Neural progenitor cell (in vitro differentiated cells): ENCODE measurements around the gene KIF24. TPM values are rescaled to one million over a fixed set of nuclear protein-coding genes. Genes with fewer than 3 reads are reported as not detected.

Experiments
- DNase-seq: peaks from one replicate; pipeline ENCODE4 v3.0.0-alpha.2; 2016; ENCODE audit warnings: low spot score
- H2AFZ ChIP-seq: fragments of 200-600 bp; sonication (generic); replicated peaks from 2 replicates; pipeline ENCODE4 v1.6.1; 2016; ENCODE audit warnings: antibody characterized with exemption
- H3F3A ChIP-seq: fragments of 200-600 bp; sonication (generic); 2 replicates; pipeline ENCODE4 v1.6.1; 2016; ENCODE audit warnings: antibody characterized with exemption, low read depth
- H3K27ac ChIP-seq: fragments of 200-600 bp; sonication (generic); 2 replicates; pipeline ENCODE4 v1.5.1; 2016; ENCODE audit warnings: mild to moderate bottlenecking
- H3K27me3 ChIP-seq: fragments of 200-600 bp; sonication (generic); 2 replicates; pipeline ENCODE4 v1.6.1; 2016; ENCODE audit warnings: mild to moderate bottlenecking, moderate library complexity
- H3K36me3 ChIP-seq: fragments of 200-600 bp; sonication (generic); 2 replicates; pipeline ENCODE4 v1.5.1; 2016
- H3K4me1 ChIP-seq: fragments of 200-600 bp; sonication (generic); 2 replicates; pipeline ENCODE4 v1.6.1; 2016; ENCODE audit warnings: mixed run types
- H3K4me2 ChIP-seq: fragments of 200-600 bp; sonication (generic); 2 replicates; pipeline ENCODE4 v1.6.1; 2016
- H3K4me3 ChIP-seq: fragments of 200-600 bp; sonication (generic); 2 replicates; pipeline ENCODE4 v1.5.1; 2016
- H3K79me2 ChIP-seq: fragments of 200-600 bp; sonication (generic); 2 replicates; pipeline ENCODE4 v1.6.1; 2016; ENCODE audit warnings: low read depth
- H3K9ac ChIP-seq: fragments of 200-600 bp; sonication (generic); 2 replicates; pipeline ENCODE4 v1.6.1; 2016
- H3K9me3 ChIP-seq: fragments of 200-600 bp; sonication (generic); 2 replicates; pipeline ENCODE4 v1.5.1; 2016; ENCODE audit warnings: low read depth
- H4K20me1 ChIP-seq: fragments of 200-600 bp; sonication (generic); 2 replicates; pipeline ENCODE4 v1.6.1; 2016; ENCODE audit warnings: low read depth
- H3K27ac Mint-ChIP-seq: 3 replicates; pipeline ENCODE4 v1.8.0; 2021; ENCODE audit warnings: mixed read lengths
- H3K27me3 Mint-ChIP-seq: 2 replicates; pipeline ENCODE4 v1.8.0; 2022; ENCODE audit warnings: low read depth, mild to moderate bottlenecking, inconsistent platforms, moderate library complexity, mixed read lengths; ENCODE audit not compliant: insufficient read depth
- H3K36me3 Mint-ChIP-seq: 3 replicates; pipeline ENCODE4 v1.8.0; 2021; ENCODE audit warnings: mixed read lengths
- H3K4me1 Mint-ChIP-seq: 3 replicates; pipeline ENCODE4 v1.8.0; 2021; ENCODE audit warnings: mixed read lengths
- H3K4me3 Mint-ChIP-seq: 3 replicates; pipeline ENCODE4 v1.8.0; 2021; ENCODE audit warnings: mild to moderate bottlenecking, moderate library complexity, mixed read lengths
- H3K9me3 Mint-ChIP-seq: 3 replicates; pipeline ENCODE4 v1.8.0; 2020; ENCODE audit warnings: mixed read lengths
- EZH2 ChIP-seq: fragments of 200-600 bp; sonication (generic); IDR thresholded peaks from 2 replicates; pipeline ENCODE4 v1.6.1; 2017; ENCODE audit warnings: antibody characterized with exemption, mild to moderate bottlenecking, moderate library complexity
- EZH2phosphoT487 ChIP-seq: fragments of 200-600 bp; sonication (generic); IDR thresholded peaks from 2 replicates; pipeline ENCODE4 v1.6.1; 2017; ENCODE audit warnings: antibody characterized with exemption
- total RNA-seq: library from RNA; depleted of rRNA; stranded (reverse); fragments of >200 nt; gene quantifications from 2 replicates; pipeline ENCODE4 v1.2.3, GENCODE V29; 2015; ENCODE audit warnings: low replicate concordance
- TF ChIP-seq, protein P1 (sequence below): fragments of 200-600 bp; sonication (generic); IDR thresholded peaks from 2 replicates; pipeline ENCODE4 v1.5.1; 2017; ENCODE audit warnings: antibody characterized with exemption, mild to moderate bottlenecking

KIF24 gene
- total RNA-seq, 1 donor from 2014 or later = 9.4 TPM

DNA sequence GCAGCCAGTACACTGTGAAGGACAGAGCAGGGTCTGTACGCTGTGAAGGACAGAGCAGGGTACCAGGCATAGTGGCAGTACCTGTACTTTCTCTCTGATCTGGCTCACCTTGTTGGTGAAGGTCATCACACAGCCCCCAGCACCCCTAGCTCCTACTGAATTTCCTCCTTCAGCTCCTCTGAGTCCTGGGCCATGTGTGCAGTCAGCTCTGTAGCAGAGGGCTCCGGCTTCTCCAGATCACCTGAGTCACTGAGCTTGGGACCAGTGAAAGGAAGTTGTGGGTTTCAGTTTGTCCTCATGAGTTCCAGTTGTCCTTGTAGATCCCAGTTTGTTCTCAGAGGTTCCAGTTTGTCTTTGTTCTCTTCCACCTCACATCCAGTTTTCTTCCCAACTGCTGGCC, 5.8 kb upstream of the KIF24 start:
- DNase-seq = no peak
- Histone ChIP-seq H3K27me3 (no peaks in the 10 kb centered on the region), H3K79me2 (peaks cover 25% of the 10 kb centered on the region), H3K4me2 (peak overlapping the region; percentile 31), H3K27ac (peak overlapping the region; percentile 12), H4K20me1 (peaks cover 28% of the 10 kb centered on the region), H2AFZ (no peak overlapping the region), H3F3A (peaks cover 32% of the 10 kb centered on the region), H3K4me3 (no peak overlapping the region), H3K9me3 (no peaks in the 10 kb centered on the region), H3K36me3 (no peaks in the 10 kb centered on the region), H3K4me1 (peaks cover 16% of the 10 kb centered on the region), H3K9ac (no peak overlapping the region)
- Mint-ChIP-seq H3K27me3 (peaks cover 3% of the 10 kb centered on the region), H3K27ac (peak overlapping the region; percentile 12), H3K4me3 (no peak overlapping the region), H3K36me3 (no peaks in the 10 kb centered on the region), H3K9me3 (no peaks in the 10 kb centered on the region), H3K4me1 (peaks cover 28% of the 10 kb centered on the region)
- TF ChIP-seq, protein P1, sequence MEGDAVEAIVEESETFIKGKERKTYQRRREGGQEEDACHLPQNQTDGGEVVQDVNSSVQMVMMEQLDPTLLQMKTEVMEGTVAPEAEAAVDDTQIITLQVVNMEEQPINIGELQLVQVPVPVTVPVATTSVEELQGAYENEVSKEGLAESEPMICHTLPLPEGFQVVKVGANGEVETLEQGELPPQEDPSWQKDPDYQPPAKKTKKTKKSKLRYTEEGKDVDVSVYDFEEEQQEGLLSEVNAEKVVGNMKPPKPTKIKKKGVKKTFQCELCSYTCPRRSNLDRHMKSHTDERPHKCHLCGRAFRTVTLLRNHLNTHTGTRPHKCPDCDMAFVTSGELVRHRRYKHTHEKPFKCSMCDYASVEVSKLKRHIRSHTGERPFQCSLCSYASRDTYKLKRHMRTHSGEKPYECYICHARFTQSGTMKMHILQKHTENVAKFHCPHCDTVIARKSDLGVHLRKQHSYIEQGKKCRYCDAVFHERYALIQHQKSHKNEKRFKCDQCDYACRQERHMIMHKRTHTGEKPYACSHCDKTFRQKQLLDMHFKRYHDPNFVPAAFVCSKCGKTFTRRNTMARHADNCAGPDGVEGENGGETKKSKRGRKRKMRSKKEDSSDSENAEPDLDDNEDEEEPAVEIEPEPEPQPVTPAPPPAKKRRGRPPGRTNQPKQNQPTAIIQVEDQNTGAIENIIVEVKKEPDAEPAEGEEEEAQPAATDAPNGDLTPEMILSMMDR = no peak
- TF ChIP-seq EZH2 (no peak), EZH2phosphoT487 (no peak)

DNA sequence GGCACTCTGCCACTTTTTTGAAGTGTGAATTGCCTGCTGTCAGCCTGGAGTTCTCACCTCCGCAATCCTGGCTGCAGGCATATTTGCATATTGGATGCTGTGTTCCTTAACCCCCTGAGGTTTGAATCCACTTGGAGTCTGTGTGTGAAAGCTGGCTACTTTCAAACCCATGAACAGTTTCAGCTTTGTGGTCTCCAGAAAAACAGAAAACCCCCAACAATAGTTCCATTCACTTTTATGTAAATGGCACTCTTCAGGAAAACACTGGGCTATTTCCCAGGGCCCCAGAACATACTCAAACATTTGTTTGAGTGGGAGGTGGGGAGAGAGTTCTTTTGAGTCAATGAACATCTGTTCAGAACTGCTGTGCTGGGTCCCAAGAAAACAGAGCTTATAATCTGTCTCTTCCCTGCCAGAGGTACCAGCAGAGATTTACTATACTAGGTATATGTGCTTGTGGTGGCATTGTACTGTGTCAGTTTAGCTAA, 5.3 kb upstream of the KIF24 start:
- Mint-ChIP-seq H3K27ac (peak overlapping the region; percentile 12), H3K36me3 (no peaks in the 10 kb centered on the region), H3K4me1 (peaks cover 31% of the 10 kb centered on the region), H3K4me3 (no peak overlapping the region), H3K9me3 (no peaks in the 10 kb centered on the region), H3K27me3 (peaks cover 3% of the 10 kb centered on the region)
- Histone ChIP-seq H3K4me3 (no peak overlapping the region), H3K36me3 (no peaks in the 10 kb centered on the region), H3K79me2 (peaks cover 26% of the 10 kb centered on the region), H3K4me2 (peak overlapping the region; percentile 31), H4K20me1 (peaks cover 28% of the 10 kb centered on the region), H3K9ac (peak overlapping the region; percentile 39), H3F3A (peaks cover 36% of the 10 kb centered on the region), H3K27ac (peak overlapping the region; percentile 12), H3K27me3 (no peaks in the 10 kb centered on the region), H2AFZ (no peak overlapping the region), H3K4me1 (peaks cover 16% of the 10 kb centered on the region), H3K9me3 (no peaks in the 10 kb centered on the region)
- TF ChIP-seq, protein P1 = no peak
- TF ChIP-seq EZH2phosphoT487 = no peak
- no peak for TF ChIP-seq EZH2
- DNase-seq = peak; percentile 42

- no peaks in the 10 kb centered on the region for H3K27me3 ChIP-seq
- Mint-ChIP-seq H3K27me3 (peaks cover 3% of the 10 kb centered on the region), H3K4me1 (peaks cover 31% of the 10 kb centered on the region), H3K9me3 (no peaks in the 10 kb centered on the region), H3K36me3 (no peaks in the 10 kb centered on the region), H3K27ac (peak overlapping the region; percentile 0), H3K4me3 (no peak overlapping the region)
- no peak overlapping the region for H3K4me3 ChIP-seq
- H2AFZ ChIP-seq = no peak overlapping the region
- H3K4me1 ChIP-seq = peaks cover 16% of the 10 kb centered on the region
- peaks cover 37% of the 10 kb centered on the region for H3F3A ChIP-seq
- H3K9me3 ChIP-seq = no peaks in the 10 kb centered on the region
- TF ChIP-seq EZH2phosphoT487 (no peak), EZH2 (no peak)
- TF ChIP-seq, protein P1 = no peak
- H4K20me1 ChIP-seq = peaks cover 28% of the 10 kb centered on the region
- peak overlapping the region; percentile 39 for H3K9ac ChIP-seq
- no peaks in the 10 kb centered on the region for H3K36me3 ChIP-seq
- peak overlapping the region; percentile 31 for H3K4me2 ChIP-seq
- no peak for DNase-seq
- peak overlapping the region; percentile 12 for H3K27ac ChIP-seq
- H3K79me2 ChIP-seq = peaks cover 26% of the 10 kb centered on the region
These were observed 4.8 kb upstream of the KIF24 start for GRCh38 chr9:34333836-34334235.
